Fibroblast of the aortic adventitia (primary cell): Measurements from ENCODE around the gene MED22. TPM values are rescaled to one million over a fixed set of nuclear protein-coding genes. Genes with fewer than 3 reads are reported as not detected.
"Not testable (repeated sequence)": the region's sequence is repeated elsewhere in the genome, so short reads cannot be mapped to it uniquely, and the experiment has no call there.

Experiments
- DNase-seq: peaks from one replicate; pipeline ENCODE4 v3.0.0-alpha.2; 2010; ENCODE audit warnings: low read depth
- H3K4me3 ChIP-seq: 2 replicates; pipeline ENCODE4 v1.5.1; 2011; ENCODE audit warnings: low read depth, mild to moderate bottlenecking, control low read depth, low read length, moderate library complexity
- total RNA-seq: library from RNA; depleted of rRNA; stranded (reverse); fragments of >200 nt; gene quantifications from 2 replicates; pipeline ENCODE4 v1.2.3, GENCODE V29; 2012; ENCODE audit warnings: low replicate concordance
- TF ChIP-seq, protein P1 (sequence below): IDR thresholded peaks from 2 replicates; pipeline ENCODE4 v1.5.1; 2011; ENCODE audit warnings: mild to moderate bottlenecking, low read length, control low read depth, inconsistent platforms; ENCODE audit not compliant: insufficient read depth

MED22 gene
- total RNA-seq, 1 donor, result 17.7 TPM

- no peak for DNase-seq
- TF ChIP-seq, protein P1, sequence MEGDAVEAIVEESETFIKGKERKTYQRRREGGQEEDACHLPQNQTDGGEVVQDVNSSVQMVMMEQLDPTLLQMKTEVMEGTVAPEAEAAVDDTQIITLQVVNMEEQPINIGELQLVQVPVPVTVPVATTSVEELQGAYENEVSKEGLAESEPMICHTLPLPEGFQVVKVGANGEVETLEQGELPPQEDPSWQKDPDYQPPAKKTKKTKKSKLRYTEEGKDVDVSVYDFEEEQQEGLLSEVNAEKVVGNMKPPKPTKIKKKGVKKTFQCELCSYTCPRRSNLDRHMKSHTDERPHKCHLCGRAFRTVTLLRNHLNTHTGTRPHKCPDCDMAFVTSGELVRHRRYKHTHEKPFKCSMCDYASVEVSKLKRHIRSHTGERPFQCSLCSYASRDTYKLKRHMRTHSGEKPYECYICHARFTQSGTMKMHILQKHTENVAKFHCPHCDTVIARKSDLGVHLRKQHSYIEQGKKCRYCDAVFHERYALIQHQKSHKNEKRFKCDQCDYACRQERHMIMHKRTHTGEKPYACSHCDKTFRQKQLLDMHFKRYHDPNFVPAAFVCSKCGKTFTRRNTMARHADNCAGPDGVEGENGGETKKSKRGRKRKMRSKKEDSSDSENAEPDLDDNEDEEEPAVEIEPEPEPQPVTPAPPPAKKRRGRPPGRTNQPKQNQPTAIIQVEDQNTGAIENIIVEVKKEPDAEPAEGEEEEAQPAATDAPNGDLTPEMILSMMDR, result no peak
- no peak overlapping the region for H3K4me3 ChIP-seq
These were observed 8.3 kb downstream of the MED22 start for GRCh38 chr9:133339641-133340040.

DNA sequence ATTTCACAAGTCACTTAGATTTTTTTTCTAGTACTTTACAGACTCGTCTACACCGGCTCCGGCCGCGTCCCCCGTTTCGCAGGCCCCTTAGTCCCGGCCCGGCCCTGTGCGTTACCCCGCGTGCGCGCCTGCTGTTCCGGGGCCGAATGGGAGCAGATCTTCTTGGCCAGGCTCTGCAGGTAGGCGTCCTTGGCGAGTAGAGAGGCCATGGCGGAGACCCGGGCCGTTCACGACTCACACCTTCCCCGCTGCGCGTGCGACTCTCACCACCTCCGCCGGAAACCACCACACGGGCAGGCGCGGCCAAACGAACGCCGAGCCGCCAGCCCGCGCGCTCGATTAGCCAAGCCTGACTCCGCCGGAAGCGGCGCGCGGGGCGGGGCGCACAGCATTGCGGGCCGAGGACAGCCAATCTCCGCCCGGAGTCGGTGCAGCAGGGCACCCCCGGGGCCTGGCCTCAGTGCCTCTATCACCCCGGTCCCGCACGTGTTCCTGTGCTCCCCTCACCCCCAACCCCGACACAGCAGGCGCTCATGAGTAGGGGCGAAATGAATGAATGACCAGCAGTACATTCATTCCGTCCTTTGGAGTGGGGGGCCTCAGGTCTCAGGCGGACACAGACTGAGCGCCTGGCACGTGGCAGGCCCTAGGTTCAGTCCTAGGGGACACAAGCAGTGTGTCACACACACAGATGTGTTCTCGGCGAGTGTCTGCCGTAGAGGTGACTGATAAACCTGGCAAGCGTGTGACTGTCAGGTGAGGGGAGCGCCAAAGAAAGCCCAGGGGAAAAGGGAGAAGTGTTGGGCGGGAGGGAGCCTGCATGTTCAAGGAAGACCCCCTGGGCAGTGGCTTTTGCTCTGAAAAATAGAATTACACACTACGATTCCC is 11.8 kb downstream of the MED22 start, which contains the start of gene SURF6:
SURF6 (minus strand) TSS at position 265 of the 888 bp plus-strand sequence; CDS start at position 209, 56 bp downstream.
- DNase-seq, result peak; percentile 79
- TF ChIP-seq, protein P1, result no peak

DNA sequence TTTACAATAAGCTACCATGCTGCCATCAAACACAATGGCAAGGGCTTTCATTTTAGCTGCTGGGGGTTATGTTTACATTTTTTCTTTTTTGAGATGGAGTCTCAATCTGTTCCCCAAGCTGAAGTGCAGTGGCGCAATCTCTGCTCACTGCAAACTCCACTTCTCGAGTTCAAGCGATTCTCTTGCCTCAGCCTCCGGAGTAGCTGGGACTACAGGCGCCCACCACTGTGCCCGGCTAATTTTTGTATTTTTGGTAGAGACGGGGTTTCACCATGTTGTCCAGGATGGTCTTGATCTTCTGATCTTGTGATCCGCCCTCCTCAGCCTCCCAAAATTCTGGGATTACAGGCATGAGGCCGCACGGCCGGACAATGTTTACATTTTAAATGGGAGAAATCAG is 13.0 kb downstream of the MED22 start:
- DNase-seq, result not testable (repeated sequence)

More for the DNA sequence above, 11.8 kb downstream of the MED22 start, which contains the start of gene SURF6:
- H3K4me3 ChIP-seq, result peak within 1 kb of the TSS; percentile 97

GRCh38 chr9:133334161-133334560 is 13.8 kb downstream of the MED22 start:
- no peak for DNase-seq
- no peak overlapping the region for H3K4me3 ChIP-seq
- TF ChIP-seq, protein P1, result no peak

More for the DNA sequence above, 13.0 kb downstream of the MED22 start:
- peak overlapping the region; percentile 97 for H3K4me3 ChIP-seq

DNA sequence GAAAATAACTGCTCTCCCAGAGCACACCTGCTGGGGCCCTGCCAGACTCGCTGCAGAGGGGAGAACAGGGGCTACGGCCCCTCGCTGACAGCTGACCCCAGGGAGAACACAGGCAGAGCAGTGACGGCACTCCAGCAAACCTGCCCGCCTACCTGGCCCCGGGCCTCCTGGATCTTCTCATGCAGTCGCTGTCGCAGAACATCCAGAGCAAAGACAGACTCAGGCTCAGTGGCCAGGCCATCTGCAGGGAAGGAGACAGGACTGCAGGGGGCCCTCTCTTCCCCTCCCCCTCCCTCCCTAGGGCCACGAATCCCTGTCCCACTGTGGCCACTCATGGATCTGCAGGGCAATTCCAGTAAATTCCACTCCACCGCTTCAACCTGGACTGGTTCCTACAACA is 14.4 kb downstream of the MED22 start:
- TF ChIP-seq, protein P1, result no peak
- no peak overlapping the region for H3K4me3 ChIP-seq
- DNase-seq, result no peak

DNA sequence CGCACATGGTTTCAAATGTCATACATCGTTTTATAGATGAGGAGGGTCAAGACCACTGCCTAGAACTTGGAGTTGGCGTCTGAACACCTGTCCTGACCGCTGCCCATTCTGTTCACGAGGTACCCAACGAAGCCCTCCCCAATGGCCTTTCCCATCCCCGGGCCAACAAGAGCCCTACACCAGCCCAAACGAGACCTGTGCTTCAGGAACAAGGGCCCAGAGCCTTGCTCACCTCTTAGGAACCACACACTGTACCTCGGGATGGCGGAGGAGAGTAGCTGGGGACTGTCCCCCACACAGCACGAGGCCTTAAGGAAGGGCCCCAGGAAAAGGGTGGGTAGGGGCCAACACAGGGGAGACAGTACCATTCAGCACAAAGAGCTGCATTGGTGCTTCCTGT is 14.9 kb downstream of the MED22 start:
- no peak for DNase-seq
- TF ChIP-seq, protein P1, result no peak
- H3K4me3 ChIP-seq, result no peak overlapping the region

- TF ChIP-seq, protein P1, result no peak
- DNase-seq, result no peak
These were observed 15.6 kb downstream of the MED22 start for GRCh38 chr9:133332381-133332730.

More at GRCh38 chr9:133332381-133332730, 15.6 kb downstream of the MED22 start:
- no peak overlapping the region for H3K4me3 ChIP-seq
